CD4-positive, alpha-beta T cell treated with Interleukin-1 beta for 1 hour (primary cell): ENCODE data around the gene COG2.

Experiments
- DNase-seq, 2 donors: peaks; one replicate each; pipeline ENCODE4 v3.0.0-alpha.2; 2020 to 2022

Gene COG2

DNA sequence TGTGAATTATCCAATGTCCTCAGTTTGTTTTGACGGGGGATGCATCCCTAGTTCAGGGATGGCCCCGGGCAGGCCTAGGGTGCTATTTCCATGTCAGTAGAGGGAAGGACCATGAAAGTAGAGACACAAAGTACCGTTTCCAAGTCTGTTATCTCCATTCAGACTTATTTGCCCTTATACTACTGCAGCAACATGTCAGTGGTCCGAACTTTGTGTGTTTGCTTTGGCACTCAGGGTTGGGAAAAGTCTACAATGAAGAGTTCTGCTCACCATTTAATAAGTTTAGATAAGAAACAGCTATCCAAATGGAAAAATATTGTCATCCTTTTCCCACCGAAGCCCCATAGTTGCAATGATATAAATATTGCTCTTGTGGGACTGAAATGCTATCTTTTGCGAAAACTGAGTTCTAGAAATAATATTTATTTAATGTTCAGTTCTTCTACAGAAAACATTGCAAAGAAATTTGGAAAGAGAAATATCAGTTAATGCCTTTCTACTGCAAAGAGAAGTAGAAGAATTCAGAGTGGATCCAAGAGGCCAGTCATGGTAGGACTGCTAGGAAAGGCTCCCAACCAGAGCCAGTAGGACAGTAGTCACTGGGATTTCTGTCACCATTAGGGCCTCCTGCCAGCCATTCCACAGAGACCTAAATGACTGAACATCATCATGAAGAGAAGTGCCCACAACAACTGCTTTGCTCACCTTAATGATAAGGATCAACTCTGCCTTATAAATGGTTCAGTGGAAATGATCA lies 83.2 kb downstream of the COG2 start:
- DNase-seq: no peak

DNA sequence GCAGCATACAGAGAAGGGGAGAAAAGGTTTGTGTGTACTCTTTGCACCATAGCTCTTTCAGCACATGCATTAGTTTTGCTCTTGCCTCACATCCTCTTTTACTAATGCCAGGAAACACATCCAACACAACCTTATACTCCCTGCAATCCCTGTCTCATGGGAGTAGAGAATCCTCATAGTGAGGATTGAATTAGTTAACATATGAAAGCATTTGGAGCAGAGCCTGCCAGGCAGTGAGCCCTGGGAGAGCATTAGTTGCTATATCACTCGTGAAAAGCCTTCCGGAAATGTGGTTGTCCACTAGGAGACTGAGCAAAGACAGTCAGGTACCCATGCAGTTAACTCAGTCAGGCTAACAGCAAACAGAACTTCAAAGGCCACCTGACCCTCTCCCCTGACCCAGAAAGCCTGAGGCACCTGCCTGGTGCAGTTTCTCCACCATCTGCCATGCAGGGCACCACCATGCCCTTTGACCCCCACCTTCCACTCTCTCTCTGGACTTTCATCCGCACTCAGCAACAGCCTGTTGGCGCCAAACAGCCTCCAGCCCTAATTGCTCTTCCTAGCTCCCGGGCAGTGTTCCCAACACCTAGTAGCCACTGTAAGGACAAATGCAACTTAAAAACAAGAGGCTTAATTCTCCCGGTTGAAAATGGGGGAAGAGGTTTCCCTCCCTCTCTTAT lies 86.6 kb downstream of the COG2 start:
- no peak for DNase-seq

DNA sequence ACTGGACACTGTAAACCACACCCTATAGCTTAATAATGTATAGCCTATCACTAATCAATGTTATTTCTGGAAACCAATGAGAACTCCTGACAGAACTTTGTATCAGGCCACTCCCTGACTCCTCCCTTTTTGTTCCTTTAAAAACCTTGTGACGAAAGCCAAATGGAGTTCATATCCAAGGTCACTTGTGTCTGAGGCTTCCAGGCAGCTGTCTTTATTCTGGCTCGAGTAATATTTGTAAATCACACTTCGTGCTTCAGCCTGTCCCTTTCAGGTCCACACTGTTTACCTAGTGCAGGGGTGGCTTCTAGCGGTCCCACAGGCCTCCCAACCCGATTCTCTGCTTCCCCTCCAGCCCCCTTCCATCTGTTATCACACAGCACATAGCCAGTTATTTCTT lies 88.7 kb downstream of the COG2 start:
- no peak for DNase-seq

DNA sequence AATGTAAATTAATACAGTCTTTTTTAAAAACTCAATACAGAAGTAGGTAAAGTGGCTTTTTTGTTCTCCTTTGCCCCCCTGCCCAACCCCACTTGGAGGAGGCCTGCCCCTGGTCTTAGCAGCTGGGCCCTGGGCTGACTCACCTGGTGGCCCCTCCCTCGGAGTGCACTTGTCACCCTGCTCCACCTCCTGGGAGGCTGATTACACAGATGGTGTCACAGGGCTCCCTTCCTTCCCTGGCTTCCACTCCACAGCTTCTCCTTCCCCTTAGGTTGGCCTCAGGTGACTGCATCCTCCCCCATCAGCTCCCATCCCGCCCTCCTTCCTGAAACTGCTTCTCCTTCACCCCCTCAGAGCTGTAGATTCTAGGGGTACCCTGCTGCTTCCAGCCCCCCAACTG lies 93.2 kb downstream of the COG2 start:
- DNase-seq: no peak

DNA sequence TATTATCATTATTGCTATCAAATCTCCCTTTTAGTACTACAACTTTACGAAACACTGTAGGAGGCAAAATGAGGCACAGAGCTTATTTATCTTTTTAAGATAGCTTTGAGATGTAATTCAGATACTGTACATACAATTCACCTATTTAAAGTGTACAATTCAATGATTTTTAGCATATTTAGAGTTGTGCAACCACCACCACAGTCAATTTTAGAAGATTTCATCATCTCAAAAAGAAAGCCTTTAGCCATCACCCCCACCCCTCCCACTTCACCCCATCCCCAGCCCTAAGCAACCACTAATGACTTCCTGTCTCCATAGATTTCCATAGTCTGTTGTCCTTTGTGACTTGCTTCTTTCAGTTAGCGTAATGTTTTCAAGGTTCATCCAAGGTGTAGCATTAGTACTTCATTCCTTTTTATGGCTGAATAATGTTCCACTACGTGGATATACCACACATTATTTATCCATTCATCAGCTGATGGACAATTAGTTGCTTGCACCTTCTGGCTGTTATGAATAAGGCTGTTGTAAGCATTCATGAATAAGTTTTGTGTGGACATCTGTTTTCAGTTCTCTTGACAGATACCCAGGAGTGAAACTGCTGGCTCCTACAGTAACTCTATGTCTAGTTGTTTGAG lies 95.5 kb downstream of the COG2 start:
- DNase-seq: no peak

DNA sequence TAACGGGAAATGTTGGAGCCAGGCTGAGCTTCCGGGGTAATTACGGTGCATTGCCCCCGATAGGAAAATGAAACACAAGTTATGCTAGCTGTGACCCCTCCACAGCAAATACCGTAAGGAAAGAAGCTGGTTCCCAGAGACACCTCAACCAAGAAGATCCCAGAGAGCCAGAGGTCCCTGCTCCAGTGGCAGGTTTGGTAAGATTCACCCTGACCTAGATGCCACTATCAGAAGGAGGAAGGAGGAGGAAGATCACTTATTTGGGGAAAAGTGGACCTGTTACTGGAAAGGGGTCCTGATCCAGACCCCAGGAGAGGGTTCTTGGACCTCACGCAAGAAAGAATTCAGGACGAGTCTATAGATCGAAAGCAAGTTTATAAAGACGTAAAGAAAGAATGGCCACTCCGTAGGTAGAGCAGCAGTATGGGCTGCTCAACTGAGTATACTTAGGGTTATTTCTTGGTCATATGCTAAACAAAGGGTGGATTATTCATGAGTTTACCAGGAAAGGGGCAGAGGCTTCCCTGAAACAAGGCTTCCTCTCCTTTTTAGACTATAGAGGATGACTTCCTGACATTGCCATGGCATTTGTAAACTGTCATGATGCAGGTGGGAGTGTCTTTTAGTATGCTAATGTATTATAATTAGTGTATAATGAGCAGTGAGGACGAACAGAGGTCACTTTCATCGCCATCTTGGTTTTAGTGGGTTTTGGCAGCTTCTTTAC lies 97.4 kb downstream of the COG2 start:
- DNase-seq: no peak
